G401 (cell line): ENCODE results near the gene NXT1. TPM values are rescaled to one million over a fixed set of nuclear protein-coding genes. Genes with fewer than 3 reads are reported as not detected.

Experiments
- DNase-seq: peaks from one replicate; pipeline ENCODE4 v3.0.0-alpha.2; 2015; ENCODE audit warnings: low spot score
- in situ Hi-C: cut with HindIII; loops from 2 replicates; pipeline ENCODE4 v1.10.0; 2016; ENCODE audit warnings: low sequenced_read_pairs, mixed read lengths
- total RNA-seq: library from RNA; depleted of rRNA; stranded (reverse); fragments of >200 nt; shearing (Covaris generic); gene quantifications from 2 replicates; pipeline ENCODE4 v1.2.3, GENCODE V29; 2014

NXT1 gene
- total RNA-seq, 1 experiment from 2014 or later = 54.8 TPM

- peak; percentile 100 for DNase-seq
- in situ Hi-C loops = no loop called here
These were observed 7.4 kb downstream of the NXT1 start for GRCh38 chr20:23357767-23358562.

- DNase-seq = no peak
- in situ Hi-C loops = no loop called here
These were observed 7.9 kb downstream of the NXT1 start for GRCh38 chr20:23358563-23358906.

GRCh38 chr20:23358923-23359593, 8.5 kb downstream of the NXT1 start:
- in situ Hi-C loops = no loop called here
- DNase-seq = peak; percentile 10

- in situ Hi-C loops = no loop called here
These were observed 9.9 kb downstream of the NXT1 start for GRCh38 chr20:23360531-23360930.

GRCh38 chr20:23361119-23361475, 10.5 kb downstream of the NXT1 start:
- in situ Hi-C loops = no loop called here

More at GRCh38 chr20:23360531-23360930, 9.9 kb downstream of the NXT1 start:
- no peak for DNase-seq

GRCh38 chr20:23361476-23362391, 11.1 kb downstream of the NXT1 start, which contains the start of gene GZF1:
TSS of gene GZF1 (plus strand) at chr20:23362182. CDS start at chr20:23364384, 2,202 bp downstream.
- DNase-seq = peak; percentile 97
- in situ Hi-C loops = no loop called here

More at GRCh38 chr20:23361119-23361475, 10.5 kb downstream of the NXT1 start:
- no peak for DNase-seq

GRCh38 chr20:23362392-23363256, 12.0 kb downstream of the NXT1 start:
- DNase-seq = peak; percentile 32
- in situ Hi-C loops = no loop called here

GRCh38 chr20:23363257-23363649, 12.7 kb downstream of the NXT1 start:
- in situ Hi-C loops = no loop called here
- DNase-seq = peak; percentile 23

- in situ Hi-C loops = no loop called here
- no peak for DNase-seq
These were observed 15.0 kb downstream of the NXT1 start for GRCh38 chr20:23365390-23366165.

GRCh38 chr20:23366384-23366783, 15.8 kb downstream of the NXT1 start:
- DNase-seq = no peak
- in situ Hi-C loops = no loop called here

- in situ Hi-C loops = no loop called here
These were observed 17.2 kb downstream of the NXT1 start for GRCh38 chr20:23367770-23368169.

GRCh38 chr20:23368316-23369071, 17.9 kb downstream of the NXT1 start:
- in situ Hi-C loops = no loop called here
- no peak for DNase-seq

More at GRCh38 chr20:23367770-23368169, 17.2 kb downstream of the NXT1 start:
- DNase-seq = no peak

- DNase-seq = no peak
- in situ Hi-C loops = no loop called here
These were observed 18.7 kb downstream of the NXT1 start for GRCh38 chr20:23369072-23369823.

GRCh38 chr20:23370274-23370673, 19.7 kb downstream of the NXT1 start:
- in situ Hi-C loops = no loop called here
- DNase-seq = no peak

- in situ Hi-C loops = no loop called here
- DNase-seq = no peak
These were observed 20.3 kb downstream of the NXT1 start for GRCh38 chr20:23370873-23371272.

GRCh38 chr20:23371496-23371895, 20.9 kb downstream of the NXT1 start:
- in situ Hi-C loops = no loop called here
- DNase-seq = no peak

GRCh38 chr20:23374441-23374840, 23.9 kb downstream of the NXT1 start:
- DNase-seq = no peak
- in situ Hi-C loops = no loop called here
